HG03378 (cell line): ENCODE measurements around the gene ACAD10.
A peak's percentile ranks its signal among the peaks of the same experiment; 100 is the strongest.
"Not testable (repeated sequence)": the region's sequence is repeated elsewhere in the genome, so short reads cannot be mapped to it uniquely, and the experiment has no call there.

ENCODE experiments used
- ATAC-seq: cut with Tn5 transposase; IDR thresholded peaks from one replicate; pipeline ENCODE4 v1.9.1; 2021; ENCODE audit warnings: mild to moderate bottlenecking, moderate library complexity; ENCODE audit not compliant: unreplicated experiment

The ACAD10 gene

DNA sequence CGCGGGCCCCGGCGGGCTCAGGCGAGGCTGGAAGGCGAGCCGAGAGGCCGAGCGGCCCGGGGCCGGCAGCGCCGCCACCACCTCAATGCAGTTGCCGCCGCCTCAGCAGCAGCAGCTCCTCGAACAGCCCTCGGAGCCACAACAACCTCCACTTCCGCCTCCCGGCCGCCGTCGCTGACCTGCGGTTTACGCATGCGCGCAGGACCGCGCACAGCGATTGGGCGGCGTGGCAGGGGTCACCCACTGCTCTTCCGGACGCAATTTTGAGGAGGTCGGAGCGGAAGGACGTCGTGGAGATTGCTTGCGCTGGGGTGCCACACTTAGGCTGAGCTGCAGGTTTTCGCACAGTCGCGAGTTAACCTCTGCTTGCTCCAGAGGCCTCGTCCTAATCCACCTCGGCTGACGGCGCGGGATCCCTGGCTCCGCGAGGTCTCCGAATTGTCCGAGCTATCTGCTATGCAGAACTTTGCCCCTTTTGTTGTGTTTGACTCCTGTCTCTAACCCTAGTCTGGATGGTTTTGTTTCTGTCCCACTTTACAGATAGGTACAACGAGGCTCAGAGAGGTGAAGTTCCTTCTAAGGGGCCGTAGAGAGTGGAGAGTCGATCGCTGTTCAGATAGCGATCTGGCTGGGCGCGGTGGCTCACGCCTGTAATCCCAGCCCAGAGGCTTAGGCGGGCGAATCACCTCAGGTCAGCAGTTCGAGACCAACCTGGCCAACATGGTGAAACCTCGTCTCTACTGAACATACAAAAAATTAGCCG is at the start of gene ACAD10, which contains the start of gene BRAP:
Gene ACAD10 (plus strand): TSS at position 243 of the 763 bp plus-strand sequence. CDS start 6,657 bp downstream, outside the sequence.
Gene BRAP (minus strand): TSS at position 146 of the 763 bp plus-strand sequence. CDS start 164 bp downstream, outside the sequence.
- peak; percentile 80 for ATAC-seq

DNA sequence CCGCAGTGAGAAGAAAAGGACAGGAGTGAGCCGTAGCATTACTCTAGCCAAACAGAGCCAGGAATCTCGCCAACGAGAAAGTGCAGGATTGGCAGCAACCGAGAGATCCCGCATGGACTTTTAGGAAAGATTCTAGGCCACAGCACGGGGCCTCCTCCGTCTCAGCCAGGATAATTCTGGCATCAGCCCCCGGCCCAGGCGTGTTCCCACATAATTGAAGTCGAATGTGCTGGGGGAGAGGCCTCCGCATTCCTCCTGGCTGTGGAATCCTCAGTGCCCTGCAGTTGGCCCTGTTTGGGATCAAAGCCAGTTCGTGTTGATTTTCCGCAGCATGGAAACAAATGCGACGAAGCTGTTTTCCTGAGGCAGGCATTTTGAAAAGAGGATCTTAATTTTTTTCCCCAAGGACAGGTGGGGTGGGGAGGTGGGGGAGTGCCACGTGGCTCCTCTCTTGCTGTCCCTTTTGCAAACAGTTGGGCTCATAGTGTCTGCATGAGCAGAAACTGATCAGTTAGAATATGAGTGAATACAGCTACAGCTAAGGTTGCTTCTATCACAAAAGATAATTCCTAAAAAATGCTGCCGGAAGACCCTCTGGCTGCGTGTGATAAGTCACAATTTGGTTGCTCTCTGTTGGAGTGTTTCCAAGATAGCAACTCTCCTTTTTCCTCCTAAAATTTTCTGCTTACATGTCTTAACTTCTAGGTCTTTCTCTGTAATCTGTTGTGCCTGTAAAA is 49.5 kb upstream of the ACAD10 start:
- no peak for ATAC-seq

- no peak for ATAC-seq
Observed at GRCh38 chr12:111638556-111638955, 47.3 kb upstream of the ACAD10 start.

DNA sequence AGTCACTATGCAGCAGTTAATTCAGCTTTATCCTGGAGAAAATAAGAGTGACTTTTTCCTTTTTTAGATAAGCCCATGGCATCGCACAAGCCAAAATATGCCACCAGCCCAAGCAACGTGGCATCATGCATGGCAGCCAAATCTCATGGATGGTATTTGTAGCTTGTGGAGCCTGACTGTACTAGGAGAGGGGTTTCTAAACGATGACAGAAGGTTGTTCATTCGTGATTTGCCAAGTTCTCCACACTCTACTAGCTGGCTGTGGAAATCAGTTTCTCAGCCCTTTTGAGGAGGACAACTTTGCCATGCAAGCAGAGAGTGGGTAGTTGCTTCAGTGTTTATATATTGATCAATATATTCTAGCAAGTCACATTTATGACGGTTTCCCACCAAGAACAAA is 45.3 kb upstream of the ACAD10 start:
- no peak for ATAC-seq

DNA sequence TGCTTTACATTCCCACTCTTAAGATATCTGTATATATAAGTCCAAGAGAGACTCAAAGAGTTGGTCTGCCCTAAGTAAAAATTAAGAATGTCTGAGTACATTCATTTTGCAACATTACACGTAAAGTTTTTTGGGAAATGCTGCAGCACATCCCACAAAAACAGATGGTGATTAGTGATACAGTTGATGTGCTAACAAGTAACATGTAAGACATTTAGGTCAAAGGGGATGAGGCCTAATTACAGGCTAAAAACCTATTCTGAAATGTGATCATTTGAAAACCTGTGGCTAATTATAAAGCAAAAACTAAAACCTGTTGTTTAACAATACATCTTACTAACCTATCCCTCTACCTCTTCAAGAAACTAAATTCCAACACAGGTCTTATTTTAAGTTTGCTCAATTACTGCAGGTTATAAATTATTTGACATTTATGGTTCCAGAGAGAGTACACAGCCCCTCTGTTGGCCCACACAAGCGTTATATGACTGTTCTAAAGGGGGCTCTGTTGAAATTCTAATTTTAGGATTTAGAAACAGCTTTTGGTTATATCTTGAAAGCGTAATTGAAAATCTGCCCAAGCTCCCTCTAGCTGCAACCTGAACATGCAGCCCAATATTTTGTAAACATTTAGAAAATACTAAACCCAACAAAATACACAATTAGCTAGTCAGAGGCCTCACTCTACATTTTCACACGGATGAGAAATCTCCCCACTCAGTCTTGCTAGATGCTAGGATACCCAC is 43.0 kb upstream of the ACAD10 start:
- ATAC-seq: no peak

DNA sequence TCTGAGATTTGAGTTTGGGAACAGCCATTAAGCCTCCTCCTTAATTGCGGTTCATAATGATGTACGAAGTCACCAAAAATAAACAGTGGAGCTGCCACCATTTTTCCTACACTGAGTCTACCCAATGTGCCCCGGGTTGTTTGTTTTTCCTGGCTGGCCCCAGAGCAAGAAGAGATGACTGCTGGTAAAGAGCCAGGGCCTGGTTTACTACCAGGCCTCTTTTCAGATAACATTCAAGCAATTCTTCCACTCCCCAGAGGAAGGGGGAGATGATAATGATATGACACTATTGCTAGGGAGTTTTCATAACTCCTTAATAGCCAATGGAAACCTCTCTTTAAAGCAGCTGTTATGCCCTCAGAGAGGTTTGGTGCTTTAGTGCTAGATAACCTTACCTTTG is 42.4 kb upstream of the ACAD10 start:
- ATAC-seq: no peak

GRCh38 chr12:111645433-111645832 is 40.4 kb upstream of the ACAD10 start:
- ATAC-seq: no peak

DNA sequence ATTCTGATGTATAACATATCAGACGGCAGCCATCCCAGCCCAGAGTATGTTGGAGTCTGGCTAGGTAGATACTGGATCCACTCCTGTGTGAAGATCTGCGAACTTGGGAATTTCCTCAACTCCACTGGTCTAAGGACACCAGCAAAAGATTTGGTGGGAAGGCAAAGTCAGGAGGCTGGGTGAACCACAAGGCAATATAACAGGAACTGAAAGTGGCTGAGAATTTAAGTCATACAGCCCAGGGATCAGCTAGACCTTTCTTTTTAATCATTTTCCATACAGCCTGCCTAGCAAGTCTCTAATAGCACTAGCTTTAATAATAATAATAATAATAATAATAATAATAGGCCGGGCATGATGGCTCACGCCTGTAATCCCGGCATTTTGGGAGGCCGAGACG is 34.9 kb upstream of the ACAD10 start:
- ATAC-seq: no peak

DNA sequence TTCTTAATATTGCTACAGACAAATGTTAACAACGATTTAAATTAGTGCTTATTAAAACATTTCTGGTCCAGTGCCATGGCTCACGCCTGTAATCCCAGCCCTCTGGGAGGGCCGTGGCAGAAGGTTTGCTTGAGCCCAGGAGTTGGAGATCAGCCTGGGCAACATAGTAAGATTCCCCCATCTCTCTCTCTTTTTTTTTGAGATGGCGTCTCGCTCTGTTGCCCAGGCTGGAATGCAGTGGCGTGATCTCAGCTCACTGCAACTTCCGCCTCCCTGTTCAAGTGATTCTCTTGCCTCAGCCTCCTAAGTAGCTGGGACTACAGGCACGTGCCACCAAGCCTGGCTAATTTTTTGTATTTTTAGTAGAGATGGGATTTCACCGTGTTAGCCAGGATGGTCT is 33.3 kb upstream of the ACAD10 start:
- not testable (repeated sequence) for ATAC-seq

GRCh38 chr12:111653596-111653995 is 32.3 kb upstream of the ACAD10 start:
- no peak for ATAC-seq

GRCh38 chr12:111655356-111655755 is 30.5 kb upstream of the ACAD10 start:
- ATAC-seq: no peak

DNA sequence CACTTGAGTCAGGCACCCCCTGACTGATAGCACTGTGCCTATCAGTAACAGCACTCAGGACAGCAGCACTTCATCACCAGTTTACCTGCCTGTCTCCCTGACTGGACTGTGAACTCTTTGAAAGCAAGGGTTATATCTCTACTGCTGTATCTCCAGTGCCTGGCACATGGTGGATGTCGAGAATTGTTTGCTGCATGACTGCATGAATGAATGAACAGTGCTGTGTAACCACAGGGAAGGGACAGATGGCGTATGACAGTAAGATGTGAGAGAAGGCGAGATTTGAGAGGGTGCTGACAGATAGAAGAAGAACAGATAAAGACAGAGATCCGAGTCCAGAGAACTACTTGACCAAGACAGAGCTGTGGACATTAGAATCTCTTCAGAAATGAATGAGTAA is 29.8 kb upstream of the ACAD10 start:
- no peak for ATAC-seq

DNA sequence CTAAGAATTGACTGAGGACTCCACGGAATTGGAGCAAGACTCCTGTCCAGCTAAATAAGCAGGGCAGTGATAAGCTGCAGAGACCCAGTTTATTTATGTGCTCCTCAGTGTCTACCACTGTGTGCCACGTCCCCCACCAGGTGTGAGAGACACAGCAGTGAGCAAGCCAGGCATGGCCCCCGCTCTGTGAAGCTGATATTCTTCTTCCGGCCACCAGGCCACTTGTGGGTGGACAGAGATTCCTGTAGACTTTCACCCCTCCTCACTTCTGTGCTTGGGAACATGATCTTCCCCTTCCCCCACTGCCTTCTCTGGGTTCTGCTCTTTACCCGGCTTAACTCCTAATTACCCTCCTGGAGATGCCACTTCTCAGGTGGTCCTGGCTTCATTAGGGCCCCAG is 21.4 kb upstream of the ACAD10 start:
- ATAC-seq: no peak

DNA sequence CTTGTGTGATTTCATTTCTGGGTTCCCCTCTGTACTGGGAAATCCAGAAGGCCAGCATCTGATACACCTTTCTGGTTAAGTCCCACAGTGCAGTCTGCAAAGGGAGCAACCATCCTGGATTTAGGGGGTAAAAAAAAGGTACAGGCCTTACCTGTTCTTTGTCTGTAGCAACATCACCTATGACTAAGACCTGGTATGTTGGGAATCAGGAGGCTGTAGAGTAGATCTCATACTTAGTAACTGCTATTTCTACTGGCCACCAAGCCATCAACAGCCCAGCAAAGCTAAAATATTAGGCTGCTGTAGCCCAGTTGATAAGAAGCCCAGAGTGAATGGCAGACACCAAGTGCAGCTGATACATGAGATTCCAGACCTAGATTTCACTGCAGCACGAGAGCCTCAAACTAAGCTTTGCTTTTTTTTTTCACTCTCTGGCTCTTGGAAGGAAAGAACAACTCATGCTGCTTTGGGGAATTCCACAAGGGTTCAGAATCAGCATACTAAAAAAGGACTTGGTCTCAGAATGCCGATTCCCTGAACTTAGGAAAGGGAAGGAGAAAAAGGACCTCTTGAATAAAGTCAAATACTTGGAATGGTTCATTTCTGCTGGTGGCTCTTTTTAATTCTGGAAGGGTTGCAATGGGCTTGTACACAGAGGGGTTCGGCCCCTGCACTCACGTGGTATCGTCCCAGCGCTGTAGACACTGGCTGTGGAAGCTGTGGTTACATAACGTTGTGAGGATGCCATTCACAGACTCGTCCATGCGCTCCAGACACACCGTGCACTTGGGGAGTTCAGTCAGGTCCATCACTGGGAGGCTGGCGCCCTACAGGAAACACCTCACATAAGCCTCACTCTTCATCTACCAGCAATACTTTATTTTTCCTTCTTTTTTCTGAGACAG is 20.6 kb upstream of the ACAD10 start:
- no peak for ATAC-seq

DNA sequence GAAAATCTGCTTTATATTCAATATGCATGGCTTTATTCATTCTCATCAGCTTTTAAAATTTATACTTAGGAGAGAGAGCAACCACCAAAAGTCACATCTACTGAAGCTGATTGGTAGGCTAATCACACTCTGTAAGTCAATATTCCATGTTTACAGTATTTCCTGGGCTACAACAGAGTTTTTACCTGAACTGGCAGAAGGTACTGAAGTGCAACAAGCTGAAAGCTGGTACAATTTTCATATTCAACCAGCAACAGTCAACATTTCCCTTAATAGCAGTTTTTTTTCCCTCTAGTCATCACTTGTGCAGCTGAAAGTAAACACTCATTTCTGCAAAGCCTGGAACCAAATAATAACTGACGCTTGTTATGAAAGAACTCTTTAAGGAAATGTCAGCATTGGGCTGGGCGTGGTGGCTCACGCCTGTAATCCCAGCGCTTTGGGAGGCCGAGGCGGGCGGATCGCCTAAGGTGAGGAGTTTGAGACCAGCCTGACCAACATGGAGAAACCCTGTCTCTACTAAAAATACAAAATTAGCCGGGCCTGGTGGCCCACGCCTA is 13.0 kb upstream of the ACAD10 start:
- ATAC-seq: no peak

- no peak for ATAC-seq
Observed at GRCh38 chr12:111673503-111673902, 12.3 kb upstream of the ACAD10 start.

- ATAC-seq: no peak
Observed at GRCh38 chr12:111677186-111677585, 8.7 kb upstream of the ACAD10 start.

DNA sequence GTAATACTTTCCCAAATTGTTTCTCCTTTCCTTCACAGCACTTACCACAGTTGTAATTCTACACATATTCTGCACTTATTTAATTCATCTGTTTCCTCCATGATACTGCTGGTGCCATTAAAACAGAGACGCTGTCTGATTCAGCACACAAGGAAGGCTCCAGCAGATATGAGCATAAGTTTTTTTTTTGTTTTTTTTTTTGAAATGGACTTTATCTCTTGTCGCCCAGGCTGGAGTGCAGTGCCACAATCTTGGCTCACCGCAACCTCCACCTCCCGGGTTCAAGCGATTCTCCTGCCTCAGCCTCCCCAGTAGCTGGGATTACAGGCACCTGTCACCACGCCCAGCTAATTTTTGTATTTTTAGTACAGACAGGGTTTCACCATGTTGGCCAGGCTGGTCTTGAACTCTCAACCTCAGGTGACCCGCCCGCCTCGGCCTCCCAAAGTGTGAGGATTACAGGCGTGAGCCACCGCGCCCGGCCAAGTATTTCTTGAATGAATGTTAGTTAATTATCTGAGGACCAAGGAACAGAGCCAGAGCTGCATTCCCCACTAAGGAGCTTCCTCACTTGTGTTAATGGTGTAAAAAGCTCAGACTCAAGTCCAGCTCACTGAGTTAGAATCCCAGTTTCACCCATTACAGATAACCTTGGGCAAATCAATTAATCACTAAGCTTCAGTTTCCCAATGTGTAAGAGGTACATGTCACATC is 1.2 kb upstream of the ACAD10 start:
- ATAC-seq: not testable (repeated sequence)

GRCh38 chr12:111685322-111685810 is 487 bp upstream of the ACAD10 start:
- no peak for ATAC-seq
